HG03159 (cell line): ENCODE data around the gene PFKFB3.
"Not testable (repeated sequence)": the region's sequence is repeated elsewhere in the genome, so short reads cannot be mapped to it uniquely, and the experiment has no call there.

Experiments
- ATAC-seq: cut with Tn5 transposase; IDR thresholded peaks from one replicate; pipeline ENCODE4 v1.9.1; 2021; ENCODE audit warnings: mild to moderate bottlenecking, moderate library complexity; ENCODE audit not compliant: unreplicated experiment

The PFKFB3 gene

DNA sequence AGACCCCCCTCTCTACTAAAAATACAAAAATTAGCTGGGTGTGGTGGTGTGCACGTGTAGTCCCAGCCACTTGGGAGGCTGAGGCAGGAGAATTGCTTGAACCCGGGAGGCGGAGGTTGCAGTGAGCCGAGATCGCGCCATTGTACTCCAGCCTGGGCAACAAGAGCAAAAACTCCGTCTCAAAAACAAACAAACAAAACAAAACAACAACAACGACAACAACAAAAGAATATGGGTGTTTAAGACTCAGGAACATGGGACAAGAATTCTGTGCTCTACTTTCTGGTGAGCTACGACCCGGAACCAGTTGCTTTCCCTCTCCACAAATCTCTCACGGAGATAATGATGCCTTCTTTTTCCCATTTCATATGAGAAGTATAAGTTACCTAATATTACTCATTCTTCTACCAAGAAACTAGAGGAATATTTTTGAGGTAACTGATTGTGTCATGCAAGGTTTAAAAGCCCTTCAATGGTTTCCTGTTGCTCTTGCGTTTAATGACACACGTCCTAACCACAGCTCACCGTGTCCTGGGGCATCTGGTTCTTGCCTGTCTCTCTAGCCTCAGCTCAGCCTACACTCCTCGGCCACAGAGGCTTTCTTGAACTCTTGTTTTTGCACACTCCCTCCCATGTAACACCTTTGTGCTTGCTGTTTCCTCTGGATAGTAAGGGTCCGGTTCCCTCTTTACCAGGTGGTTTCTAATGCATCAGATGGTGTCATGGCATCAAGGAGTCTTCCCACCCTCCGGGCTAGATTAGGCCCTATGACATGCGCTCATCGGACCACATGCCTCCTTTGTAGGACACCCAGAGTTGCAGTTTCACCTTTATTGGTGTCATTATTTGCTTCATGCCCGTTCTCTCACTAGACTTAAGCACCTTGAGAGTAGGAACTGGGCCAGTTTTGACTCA lies 67.5 kb downstream of the PFKFB3 start:
- peak; percentile 57 for ATAC-seq

DNA sequence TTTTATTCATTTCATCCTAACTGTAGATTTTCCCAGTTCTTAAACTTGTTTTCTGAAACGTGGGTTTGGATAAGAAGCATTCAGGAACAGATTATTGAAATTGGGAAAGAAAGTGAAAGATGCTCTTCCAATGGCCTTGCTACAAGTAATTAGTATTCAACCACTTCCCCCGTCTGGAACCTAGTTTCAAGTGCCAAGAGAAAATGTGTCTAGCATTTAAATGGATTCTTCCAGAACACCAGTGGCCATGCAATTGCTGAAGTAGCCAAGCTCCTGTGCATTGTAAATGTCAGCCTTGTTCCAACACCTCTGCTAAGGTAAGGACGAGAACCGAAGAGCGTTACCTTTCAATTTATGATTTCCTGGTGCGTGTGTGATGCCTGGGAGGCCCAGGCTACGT lies 68.2 kb downstream of the PFKFB3 start:
- ATAC-seq = no peak

DNA sequence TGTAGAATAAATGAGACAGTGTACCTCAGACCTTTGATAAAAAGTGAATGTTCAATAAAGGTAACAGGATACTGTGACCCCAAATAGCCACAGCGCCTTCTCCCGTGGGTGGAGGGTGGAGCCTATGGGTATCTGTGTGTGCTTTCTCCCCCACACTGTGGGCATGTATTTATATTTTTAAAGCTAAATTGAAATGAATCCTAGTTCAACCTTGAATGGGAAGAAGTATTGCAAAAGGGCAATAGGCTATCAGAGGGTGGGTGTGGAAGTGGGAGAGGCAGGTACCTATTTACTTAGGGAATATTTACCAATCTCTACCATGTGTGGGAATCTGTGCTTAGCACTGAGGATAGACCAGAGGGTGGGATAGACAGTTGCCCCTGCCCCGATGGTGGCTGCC lies 68.9 kb downstream of the PFKFB3 start:
- ATAC-seq = no peak

DNA sequence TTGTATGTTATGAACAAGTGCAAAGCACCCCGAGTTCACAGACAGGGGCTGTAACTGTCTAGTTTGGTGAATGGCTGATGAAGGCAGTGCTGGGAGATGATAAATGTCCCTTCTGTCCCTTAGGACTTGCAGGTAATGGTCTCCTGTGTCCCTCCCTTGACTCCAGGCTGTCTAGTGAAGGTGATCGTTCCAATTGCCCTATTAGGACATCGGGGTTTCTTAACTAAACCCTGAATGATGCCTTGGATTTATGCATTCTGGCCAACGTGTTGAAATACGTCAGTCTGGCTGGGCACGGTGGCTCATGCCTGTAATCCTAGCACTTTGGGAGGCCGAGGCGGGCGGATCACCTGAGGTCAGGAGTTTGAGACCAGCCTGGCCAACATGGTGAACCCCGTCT lies 69.4 kb downstream of the PFKFB3 start:
- ATAC-seq = no peak

DNA sequence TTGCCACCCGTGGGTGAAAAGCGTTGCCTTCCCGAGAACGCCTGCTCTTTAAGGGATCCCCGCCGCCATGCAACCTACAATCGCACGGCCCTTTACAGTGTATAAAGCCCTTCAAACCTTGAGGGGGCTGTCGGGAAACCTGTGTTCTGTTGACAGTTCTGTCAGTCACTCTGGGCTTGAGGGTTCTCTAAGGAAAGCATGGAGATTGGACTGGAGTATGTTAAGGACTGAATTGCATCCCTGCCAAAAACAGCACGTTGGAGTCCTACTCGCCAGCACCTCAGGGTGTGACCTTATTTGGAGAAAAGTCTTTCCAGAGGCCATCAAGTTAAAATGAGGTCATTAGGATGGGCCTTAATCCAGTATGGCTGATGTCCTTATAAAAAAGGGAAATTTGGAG lies 70.6 kb downstream of the PFKFB3 start:
- ATAC-seq = no peak

DNA sequence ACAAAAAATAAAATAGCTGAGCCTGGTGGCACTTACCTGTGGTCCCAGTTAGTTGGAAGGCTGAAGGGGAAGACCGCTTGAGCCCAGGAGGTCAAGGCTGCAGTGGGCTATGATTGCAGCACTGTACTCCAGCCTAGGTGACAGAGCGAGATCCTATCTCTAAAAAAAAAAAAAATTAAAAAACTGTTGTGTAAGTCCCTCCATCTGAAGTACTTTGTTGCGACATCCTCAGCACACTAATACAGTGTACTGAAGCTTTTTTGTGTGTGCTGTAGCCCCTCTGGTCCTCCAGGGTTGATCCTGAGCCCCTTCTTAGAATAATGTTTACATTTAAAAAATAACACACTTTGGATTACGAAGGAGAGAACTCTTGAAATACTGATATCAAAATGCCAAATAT lies 71.3 kb downstream of the PFKFB3 start:
- no peak for ATAC-seq

DNA sequence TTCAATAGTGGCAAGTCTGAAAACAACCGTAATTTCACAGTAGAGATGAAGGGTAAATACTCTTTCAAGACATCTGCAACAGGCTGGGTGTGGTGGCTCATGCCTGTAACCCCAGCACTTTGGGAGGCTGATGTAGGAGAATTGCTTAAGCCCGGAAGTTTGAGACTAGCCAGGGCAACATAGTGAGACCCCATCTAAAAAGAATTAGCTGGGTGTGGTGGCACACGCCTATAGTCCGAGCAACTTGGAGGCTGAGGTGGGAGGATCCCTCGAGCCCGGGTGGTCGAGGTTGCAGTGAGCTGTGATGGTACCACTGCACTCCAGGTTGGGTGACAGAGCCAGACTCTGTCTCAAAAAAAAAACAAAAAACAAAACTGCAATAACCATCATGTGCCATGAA lies 71.8 kb downstream of the PFKFB3 start:
- no peak for ATAC-seq

DNA sequence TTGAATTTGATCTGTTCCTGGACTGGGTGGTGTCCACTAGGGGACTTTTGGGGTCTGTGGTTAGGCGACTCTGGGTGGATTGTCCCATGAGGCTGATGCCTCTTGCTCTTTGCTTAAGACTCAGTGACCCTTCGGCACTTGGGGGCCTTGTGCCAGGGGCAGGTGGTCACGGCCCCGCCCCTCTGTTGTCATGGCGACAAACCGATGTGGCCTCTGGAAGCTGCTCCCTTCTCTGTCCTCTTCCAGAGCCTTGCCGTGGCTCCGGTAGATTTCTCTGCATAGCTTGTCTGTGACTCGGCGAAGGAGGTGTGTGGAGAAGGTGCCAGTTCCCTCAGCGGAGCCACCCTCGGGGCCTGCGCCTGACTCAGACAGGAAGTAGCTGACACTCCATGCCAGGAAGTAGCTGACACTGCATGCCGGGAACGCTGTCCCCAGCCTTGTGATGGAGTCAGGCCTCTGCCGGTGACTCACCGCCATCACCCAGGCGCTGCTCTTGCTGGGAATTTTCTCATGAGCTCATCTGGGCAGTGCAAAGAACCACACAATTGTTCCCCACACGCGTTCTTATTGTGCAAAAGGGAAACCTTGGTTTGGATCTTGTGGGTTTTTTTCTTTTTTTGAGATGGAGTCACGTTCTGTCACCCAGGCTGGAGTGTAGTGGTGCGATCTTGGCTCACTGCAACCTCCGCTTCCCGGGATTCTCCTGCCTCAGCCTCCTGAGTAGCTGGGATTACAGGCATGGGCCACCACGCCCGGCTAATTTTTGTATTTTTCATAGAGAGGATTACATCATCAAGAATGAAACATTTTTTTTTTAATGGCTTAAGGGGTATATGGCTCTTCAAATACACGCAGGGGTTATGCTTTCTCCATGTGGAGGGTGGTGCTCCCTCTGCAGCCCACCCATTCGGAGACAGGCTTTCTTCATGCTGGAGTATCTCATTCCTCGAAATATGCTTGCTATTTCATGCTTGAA lies 72.6 kb downstream of the PFKFB3 start:
- ATAC-seq = peak; percentile 49

DNA sequence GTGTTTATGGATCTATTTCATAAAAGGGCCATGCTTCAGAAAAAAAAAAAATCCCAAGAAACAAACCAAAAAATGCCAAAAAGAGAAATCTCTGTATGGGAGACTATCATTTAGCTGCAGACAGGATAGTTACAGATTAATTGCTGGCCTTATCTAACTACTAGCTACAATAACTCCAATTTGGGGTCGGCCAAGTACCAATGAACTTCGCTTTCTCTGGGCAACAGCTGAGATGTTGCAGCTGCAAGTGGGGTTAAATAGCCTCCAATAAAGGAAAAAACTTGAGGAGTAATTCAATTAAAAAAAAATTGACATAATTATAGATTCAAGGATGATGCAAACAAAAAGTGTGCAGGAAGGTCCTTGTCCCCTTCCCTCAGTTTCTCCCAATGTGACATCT lies 73.6 kb downstream of the PFKFB3 start:
- no peak for ATAC-seq

DNA sequence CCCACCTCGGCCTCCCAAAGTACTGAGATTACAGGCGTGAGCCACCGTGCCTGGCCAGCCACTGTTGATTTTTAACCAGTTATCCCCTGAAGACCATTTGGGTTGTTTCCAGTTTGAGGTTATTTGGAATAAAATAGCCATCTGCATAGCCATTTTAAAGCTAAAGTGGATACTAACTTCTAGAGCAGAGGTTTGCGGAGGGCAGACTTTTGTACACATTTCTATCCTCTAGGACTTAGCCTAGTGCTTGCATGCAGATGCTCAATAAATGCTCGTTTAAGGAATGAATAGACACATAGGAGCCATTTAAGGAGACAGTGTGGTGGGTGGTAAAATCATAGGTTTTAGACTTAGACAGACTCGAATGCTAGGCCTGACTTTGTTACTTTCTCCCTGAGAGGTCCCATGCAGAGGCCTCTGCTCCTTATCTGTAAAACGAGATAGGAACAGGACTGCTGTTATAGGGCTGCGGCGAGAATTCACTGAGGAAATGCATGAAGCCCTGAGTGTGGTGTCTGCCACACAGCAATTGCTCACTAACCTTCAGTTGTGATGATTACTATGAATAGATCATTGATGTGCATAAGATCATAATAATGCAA lies 75.9 kb downstream of the PFKFB3 start:
- no peak for ATAC-seq

DNA sequence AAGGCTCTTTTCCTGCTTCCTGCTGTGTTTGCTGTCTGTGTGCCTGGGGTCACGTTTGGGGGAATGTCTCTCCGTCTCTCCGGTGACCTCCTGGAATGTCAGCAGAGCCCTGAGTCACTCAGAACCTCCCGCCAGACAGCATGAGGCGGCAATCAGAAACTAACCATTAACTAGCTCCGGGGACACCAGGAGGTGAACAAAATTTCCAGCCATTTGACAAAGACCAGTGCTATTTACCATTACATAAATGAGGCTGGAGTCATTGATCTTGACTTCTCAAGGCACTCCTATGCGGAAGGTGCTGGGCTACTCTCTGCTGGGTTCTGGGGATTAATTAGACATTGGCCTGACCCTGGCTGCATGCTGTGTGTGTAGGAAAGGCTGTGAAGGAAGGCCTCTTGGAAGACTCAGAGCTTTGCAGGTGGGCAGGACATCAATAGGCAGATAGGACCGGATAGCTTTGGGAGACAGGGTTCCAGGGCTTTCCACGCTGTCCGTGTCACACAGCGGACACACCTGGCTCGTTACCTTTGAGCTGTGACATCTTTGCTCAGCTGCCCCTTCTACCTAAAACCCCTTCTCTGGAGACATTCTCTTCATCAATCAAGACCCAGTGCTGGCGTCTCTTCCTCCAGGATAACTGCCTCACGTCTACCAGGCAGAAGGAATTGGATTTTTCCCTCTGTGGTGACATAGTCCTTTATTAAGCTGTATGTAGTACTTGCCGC lies 77.0 kb downstream of the PFKFB3 start:
- ATAC-seq = no peak

DNA sequence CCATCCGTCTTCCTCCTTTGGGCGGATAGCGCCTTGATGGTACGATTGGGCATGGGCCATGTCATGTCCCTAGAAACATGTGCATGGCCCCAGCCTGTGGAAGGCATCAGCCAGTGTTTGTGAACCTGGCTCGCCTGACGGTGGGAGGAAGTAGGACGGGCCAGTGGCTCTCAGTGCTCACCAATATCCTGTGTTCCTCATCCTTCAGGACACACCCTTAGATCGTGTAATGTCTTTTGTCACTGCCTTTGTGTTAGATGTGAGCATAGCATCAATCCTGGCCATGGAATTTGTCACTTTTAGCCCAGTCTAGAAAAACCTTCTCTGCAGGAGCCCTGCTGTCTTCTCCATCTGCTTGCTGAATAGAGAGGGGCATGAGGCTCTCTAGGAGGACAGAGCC lies 77.6 kb downstream of the PFKFB3 start:
- ATAC-seq = no peak

DNA sequence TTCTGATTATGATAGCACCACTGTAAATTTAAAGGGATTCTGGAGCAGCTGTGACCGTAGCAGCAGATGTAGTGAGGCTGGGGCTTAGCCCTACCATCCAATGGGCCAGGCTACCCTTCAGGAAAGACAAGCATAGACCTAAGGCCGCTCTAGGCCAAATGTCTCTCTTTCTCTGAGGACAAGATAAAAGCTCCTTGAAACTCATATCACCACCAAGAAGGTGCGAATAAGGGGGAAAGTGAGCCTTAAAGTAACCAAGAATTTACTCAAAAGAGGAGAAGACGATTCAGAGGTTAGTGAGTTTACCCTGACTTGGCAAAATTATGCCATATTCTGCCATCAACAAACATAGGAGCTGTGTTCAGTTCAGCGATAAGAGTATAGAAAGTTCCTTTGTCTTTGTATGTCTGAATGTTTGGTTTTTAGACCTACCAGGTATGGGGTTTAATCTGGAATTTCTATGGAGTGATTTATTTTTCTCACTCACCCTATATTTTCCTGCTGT lies 79.8 kb downstream of the PFKFB3 start:
- no peak for ATAC-seq

DNA sequence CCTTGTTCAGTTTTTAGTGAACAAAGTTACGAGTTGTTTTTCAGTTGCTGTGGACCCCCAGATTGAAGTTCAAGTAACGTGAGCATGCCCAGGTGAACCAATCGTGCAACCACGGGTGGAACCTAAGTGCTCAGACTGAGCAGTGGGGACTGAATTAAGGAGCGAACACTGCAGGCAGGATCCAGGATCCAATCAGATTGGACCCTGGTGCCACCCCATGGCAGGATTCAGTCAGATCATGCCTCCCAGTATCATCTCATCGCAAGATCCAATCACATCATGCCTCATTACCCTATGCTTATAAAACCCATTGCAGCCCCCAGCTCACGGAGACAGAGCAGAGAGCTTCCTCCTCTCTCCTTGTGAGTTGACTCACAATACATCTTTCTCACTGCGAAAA lies 80.9 kb downstream of the PFKFB3 start:
- no peak for ATAC-seq

DNA sequence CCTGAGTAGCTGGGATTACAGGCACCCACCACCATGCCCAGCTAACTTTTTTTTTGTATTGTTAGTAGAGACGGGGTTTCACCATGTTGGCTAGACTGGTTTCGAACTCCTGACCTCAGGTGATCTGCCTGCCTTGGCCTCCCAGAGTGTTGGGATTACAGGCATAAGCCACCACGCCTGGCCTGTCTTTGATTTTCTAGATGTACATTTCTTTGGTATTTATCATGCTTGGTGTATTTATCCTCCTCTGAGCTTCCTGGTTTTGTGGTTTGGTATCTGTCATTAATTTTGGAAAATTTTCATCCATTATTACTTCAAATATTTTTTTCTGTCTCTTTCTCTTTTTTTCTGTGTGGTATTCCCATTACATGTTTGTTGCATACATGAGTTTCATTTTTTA lies 87.9 kb downstream of the PFKFB3 start:
- not testable (repeated sequence) for ATAC-seq

DNA sequence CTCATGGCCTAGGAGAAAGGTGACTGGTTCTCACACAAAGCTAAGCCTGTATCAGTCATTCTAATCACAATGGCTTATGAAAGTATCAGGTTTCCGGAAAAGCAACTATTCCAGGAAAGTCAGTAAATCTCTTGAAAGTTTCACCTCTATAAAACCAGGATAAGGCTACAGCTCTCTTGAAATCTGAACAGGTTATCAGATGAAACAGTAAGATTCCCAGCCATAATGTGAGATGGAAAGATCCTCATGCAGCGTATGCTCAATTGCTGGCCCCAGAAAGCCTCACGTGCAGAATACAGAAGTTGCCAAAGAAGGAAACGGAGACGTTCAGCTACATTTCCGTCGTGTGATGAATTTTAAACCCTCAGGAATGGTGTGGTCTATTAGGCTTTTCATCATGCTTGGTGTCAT lies 90.0 kb downstream of the PFKFB3 start:
- no peak for ATAC-seq

DNA sequence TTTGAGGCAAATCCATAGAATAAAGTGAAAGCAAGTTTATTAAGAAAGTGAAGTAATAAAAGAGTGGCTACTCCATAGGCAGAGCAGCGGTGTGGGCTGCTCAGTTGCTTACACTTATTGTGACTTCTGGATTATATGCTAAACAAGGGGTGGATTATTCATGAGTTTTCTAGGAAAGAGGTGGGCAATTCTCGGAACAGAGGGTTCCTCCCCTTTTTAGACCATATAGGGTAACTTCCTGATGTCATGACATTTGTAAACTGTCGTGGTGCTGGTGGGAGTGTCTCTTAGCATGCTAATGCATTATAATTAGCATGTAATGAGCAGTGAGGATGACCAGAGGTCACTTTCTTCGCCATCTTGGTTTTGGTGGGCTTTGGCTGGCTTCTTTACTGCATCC lies 93.7 kb downstream of the PFKFB3 start:
- ATAC-seq = not testable (repeated sequence)

DNA sequence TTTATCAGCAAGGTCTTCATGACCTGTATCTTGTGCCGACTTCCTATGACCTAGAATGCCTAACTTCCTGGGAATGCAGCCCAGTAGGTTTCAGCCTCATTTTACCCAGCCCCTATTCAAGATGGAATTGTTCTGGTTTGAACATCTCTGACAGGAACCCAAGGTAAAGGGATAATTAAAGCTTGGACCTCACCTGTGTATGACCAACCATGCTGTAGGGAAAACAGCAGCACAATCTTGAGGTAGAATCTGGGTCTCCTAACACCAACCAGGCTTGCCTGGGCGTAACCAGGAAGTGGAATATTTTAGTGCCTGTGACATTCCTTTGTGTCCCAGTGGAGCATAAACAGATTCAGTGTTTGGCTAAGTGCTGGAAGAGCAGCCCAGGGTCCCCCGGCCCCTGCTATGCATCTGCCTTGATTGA lies 94.1 kb downstream of the PFKFB3 start:
- ATAC-seq = no peak

DNA sequence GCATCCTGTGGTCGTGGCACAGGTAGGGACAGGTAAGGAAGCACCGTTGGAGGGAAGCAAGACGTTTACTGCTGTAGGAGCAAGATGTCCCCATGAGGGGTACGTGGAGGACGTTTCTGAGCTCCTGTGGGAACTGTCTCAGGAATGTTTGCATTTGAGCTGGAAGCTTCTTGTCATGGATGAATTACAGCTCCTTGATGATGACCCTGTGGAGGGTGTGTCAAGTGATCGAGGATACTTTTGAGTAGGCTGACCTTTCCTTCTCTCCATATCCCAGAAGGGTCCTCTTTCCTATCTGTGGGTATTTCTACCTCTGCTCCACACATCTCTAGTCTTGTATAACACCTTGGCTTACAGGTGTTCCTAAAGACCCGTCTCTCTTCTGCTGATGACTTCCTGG lies 94.8 kb downstream of the PFKFB3 start:
- no peak for ATAC-seq

DNA sequence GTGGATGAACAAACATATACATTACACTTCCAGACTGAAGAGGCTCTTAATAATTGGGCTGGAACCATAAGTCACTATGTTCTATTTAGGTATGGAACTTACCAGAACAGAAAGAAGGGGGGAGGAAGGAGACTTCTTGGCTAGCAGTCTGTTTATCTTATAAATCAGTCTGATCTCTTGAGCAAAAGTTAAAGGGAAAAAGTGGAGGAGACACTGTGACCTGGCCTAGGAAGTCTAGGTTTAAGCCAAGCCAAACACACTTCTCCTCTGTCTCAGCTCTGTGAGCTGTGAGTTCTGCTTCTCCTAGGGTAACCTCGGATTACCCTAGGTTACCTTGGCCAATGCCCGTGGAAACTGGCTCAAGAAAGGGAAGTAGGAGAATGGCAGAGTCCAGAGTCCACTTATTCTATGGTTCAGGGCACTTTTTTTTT lies 95.2 kb downstream of the PFKFB3 start:
- ATAC-seq = no peak
